KBM-7 (cell line): ENCODE measurements around the gene FAM193A.
"Not testable (repeated sequence)": the region's sequence is repeated elsewhere in the genome, so short reads cannot be mapped to it uniquely, and the experiment has no call there.

Source experiments
- DNase-seq: peaks from one replicate; pipeline ENCODE4 v3.0.0-alpha.2; 2015
- in situ Hi-C: fragments of 300-500 bp; cut with MboI; formaldehyde crosslinking; loops from 2 replicates; pipeline ENCODE4 v1.14.3; 2020; ENCODE audit warnings: low sequenced_read_pairs, low pct_unique_long_range_greater_than_20kb, mixed read lengths

Gene FAM193A

DNA sequence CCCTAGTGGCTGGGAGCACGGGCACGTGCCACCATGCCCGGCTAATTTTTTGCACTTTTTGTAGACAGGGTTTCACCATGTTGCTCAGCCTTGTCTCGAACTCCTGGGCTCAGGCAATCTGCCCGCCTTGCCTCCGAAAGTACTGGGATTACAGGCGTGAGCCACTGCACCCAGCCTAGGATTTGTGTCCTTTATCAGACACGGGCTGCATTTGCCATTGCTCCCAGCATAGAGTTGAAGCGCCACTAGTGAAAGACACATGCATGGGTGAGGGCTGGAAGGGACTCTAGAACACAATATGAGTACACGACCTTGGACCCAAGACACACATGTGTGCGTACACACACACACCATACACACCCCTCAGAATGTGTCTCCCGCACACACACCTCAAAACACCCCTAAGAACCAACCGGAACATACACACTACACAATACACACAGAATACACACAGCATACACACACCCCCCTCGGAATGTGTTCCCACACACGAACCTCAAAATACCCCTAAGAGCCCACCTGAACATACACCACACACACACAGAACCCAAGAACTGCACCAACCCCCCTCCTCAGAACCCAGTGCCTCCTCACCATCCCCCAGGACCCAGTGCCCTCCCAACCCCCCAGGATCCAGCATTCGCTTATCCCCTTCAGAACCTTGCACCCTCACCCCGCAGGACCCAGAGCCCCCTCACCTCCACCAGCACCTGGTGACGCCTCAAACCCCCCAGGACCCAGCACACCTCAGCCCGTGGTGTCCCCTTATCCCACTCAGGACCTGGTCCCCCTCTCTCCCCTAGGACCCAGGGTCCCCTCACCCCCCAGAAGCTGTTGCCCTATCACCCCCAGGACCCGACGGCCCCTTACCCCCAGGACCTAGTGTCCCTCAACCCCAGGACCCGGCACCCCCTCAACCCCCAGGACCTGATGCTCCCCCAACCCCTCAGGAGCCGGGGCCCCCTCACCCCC, 218.7 kb downstream of the FAM193A start:
- in situ Hi-C loops: loop anchor here (10.0 kb wide), 1 partner anchor 180 kb away; no protein-coding TSS in a partner anchor
- DNase-seq: no peak

DNA sequence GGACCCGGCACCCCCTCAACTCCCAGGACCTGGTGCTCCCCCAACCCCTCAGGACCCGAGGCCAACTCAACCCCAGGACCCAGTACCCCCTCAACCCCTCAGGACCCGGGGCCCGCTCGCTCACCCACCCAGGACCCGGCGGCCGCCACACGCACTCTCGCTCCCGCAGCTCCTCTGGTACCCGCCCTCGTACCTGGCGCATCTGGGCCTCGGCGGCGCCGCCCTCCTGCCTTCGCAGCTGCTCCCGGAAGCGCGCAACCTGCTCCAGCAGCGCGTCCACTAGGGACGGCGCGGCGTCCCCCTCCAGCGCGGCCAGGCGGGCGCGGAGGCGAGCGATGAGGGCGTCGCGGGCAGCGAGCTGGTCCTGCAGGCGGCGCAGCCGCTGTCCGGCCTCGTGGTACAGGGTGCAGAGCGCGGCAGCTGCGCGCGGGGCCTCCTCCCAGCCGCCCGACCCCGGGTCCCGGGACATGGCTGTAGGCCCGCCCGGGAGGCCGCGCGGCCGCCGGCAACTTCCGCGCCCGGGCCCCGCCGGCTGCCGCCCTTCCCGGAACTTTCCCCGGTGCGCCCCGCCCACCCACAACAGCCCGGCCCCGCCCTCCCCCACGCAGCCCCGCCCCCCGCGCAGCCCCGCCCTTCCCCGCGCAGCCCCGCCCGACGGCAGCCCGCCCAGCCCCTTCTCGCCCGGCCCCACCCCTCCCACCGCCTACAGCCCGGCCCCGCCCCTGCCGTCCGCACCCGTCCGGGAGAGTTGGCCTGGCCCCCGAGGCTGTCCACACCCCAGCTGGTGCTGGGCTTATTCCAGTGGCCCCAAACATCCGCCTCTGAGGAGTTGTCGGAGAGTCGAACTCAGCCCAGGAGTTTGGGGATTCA, 219.6 kb downstream of the FAM193A start, which contains the start of gene TNIP2:
TNIP2 (minus strand) TSS at position 516 of the 870 bp plus-strand sequence; CDS start at position 469, 47 bp downstream.
- in situ Hi-C loops: loop anchor here (10.0 kb wide), 1 partner anchor 179 kb away; no protein-coding TSS in a partner anchor
- DNase-seq: peak; percentile 64

DNA sequence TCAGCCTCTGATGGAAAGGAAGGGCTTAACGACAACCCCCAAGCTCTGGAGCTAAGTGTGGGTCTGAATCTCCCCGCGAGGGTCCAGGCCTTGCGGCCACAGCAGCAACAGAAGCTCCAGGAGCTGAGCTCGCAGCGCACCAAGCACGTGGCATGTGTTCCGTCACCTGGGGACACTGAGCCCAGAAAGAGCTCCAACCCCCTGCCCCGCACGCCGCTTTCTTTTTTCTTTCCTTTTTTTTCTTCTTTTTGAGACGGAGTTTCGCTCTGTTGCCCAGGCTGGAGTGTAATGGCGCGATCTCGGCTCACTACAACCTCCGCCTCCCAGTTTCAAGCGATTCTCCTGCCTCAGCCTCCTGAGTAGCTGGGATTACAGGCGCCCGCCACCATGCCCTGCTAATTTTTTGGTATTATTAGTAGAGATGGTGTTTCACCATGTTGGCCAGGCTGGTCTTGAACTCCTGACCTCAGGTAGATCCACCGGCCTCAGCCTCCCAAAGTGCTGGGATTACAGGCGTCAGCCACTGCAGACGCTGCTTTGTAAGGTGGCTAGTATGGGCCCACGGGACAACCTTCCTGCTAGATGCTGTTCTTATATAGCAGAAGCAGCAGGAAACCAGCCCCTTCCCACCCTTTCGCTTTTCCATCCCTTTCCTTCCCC, 220.4 kb downstream of the FAM193A start:
- in situ Hi-C loops: loop anchor here (10.0 kb wide), 1 partner anchor 178 kb away; no protein-coding TSS in a partner anchor
- DNase-seq: peak; percentile 35

DNA sequence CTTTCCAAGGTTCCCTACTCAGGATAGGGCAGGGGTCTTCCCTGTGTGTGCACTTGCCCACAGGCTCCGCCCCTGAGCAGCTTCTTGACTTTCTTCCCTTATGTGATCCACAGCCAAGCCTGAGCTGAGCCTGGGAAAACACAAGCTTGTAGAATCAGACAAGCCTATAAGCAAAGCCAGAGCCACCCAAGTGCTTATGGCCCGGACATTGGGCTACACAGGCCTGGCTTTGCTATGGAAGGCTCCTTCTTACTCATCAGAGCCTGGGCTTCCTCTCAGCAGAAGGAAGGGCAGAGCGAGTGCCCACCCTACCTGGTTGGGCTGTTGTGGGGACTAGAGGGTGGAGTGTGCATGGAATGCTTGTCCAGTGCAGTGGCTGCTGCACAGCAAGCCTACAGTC, 221.0 kb downstream of the FAM193A start:
- in situ Hi-C loops: loop anchor here (10.0 kb wide), 1 partner anchor 177 kb away; no protein-coding TSS in a partner anchor
- DNase-seq: no peak

DNA sequence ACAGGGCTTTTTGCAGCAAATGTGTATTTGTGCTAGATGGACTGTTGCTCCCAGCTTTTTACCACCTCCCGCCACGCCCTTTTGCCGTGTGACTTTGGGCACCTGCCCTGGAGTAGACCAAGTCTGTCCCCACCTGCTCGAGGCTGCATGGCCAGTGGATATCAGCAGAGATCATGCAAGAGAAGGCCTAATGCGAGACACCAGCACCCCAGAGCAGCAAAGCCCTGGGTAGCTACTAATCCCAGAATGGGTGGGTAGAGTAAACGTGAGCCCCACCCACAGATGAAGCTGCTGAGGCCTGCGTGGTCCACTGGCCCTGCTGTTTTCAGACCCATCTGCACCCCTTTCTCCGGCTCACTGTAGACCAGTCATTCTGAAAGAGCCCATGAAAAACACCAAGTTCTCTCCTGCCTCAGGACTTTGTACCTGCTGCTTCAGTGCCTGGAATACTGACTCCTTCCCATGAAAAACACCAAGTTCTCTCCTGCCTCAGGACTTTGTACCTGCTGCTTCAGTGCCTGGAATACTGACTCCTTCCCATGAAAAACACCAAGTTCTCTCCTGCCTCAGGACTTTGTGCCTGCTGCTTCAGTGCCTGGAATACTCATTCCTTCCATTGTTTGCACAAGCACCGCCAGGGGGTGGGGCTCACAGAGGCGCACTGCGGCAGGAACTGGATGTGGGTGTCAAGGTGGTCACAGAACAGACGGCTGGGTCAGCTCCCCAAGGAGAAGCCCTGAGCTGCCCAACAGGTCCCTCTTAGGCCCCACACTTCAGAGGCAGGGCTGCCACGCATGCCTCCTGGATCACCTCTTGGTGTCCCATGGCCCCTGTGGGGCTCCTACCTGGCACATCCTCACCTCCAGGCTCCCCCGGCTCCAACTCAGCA, 224.8 kb downstream of the FAM193A start:
- in situ Hi-C loops: no loop called here
- no peak for DNase-seq

DNA sequence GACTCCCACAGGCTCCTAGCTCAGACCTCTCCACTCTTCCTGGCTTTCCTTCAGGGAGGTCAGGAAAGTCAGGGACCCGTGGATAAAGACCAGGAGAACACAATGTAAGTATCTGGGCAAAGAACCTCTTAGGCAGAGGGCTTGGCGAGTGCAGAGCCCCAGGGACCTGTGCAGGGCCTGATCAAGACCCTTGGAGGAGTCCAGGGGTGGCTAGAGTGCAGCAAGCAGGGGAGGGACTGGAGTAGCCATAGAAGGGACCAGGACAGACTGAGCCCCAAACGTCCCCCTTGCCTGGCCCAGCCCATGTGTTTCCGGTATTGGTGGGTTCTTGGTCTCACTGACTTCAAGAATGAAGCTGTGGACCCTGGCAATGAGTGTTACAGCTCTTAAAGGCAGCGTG, 225.6 kb downstream of the FAM193A start:
- no peak for DNase-seq
- in situ Hi-C loops: no loop called here

DNA sequence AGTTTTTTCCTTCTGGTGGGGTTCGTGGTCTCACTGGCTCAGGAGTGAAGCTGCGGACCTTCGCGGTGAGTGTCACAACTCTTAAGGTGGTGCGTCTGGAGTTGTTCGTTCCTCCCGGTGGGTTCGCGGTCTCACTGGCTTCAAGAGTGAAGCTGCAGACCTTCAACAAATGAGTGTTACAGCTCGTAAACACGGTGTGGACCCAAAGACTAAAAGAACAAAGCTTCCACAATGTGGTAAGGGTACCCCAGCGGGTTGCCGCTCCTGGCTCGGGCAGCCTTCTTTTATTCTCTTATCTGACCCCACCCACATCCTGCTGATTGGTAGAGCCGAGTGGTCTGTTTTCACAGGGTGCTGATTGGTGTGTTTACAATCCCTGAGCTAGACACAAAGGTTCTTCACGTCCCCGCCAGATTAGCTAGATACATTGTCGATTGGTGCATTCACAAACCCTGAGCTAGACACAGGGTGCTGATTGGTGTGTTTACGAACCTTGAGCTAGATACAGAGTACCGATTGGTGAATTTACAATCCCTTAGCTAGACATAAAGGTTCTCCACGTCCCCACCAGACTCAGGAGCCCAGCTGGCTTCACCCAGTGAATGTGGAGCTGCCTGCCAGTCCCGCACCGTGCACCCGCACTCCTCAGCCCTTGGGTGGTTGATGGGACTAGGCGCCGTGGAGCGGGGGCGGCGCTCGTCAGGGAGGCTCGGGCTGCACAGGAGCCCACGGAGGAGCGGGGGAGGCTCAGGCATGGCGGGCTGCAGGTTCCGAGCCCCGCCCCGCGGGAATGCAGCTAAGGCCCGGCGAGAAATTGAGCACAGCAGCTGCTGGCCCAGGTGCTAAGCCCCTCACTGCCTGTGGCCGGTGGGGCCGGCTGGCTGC, 226.3 kb downstream of the FAM193A start:
- in situ Hi-C loops, DNase-seq: not testable (repeated sequence)

DNA sequence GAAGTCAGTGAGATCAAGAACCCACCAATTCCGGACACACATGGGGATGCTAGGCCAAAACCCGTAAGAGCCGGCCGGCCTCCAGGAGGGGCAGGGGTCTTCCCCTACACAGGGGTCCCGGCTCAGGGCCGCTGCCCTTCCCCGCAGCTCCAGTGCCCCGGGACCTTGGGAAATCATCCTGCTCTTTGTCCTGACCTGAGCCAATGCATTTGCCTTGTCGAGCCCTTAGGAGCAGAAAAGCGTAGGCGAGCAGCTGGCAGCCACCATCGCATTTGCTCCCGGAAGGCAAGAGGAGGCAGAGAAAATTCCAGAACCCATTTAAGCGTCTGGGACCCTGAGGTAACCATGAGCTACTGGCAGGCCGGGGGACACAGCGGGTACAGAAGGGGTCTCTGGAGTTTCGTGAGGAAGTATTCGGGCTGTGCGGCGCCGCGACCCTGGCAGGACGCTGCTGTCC, 227.1 kb downstream of the FAM193A start:
- no peak for DNase-seq
- in situ Hi-C loops: no loop called here

DNA sequence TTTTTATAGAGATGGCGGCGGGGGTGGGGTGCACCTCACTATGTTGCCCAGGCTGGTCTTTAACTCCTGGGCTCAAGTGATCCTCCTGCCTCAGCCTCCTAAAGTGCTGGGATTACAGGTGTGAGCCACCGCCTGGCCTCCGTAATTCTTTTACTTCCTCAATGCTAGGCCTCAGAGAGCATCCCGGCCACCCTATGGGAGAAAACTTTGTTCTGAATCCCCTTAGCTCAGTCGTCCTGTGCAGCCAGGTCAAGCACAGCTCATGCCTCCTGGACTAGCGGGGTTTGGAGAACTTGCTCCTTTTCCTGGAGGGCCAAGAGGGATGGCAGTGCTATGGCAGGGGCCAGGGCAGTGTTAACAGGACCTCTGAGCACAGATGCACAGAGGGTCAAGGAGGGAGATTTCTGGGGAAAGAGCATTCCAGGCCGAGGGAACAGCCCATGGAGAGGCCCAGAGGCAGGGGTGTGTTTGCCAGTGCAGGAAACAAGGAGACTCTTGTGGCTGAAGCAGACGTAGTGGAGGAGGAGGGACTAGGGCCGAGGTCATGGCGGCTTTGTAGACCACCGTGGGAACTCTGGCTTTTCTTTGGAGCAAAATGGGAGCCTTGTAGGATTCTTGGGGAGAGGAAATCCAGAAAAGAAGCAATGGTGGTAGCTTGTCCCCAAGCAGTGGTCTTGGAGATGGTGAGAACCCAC, 229.5 kb downstream of the FAM193A start:
- in situ Hi-C loops: no loop called here
- DNase-seq: no peak

DNA sequence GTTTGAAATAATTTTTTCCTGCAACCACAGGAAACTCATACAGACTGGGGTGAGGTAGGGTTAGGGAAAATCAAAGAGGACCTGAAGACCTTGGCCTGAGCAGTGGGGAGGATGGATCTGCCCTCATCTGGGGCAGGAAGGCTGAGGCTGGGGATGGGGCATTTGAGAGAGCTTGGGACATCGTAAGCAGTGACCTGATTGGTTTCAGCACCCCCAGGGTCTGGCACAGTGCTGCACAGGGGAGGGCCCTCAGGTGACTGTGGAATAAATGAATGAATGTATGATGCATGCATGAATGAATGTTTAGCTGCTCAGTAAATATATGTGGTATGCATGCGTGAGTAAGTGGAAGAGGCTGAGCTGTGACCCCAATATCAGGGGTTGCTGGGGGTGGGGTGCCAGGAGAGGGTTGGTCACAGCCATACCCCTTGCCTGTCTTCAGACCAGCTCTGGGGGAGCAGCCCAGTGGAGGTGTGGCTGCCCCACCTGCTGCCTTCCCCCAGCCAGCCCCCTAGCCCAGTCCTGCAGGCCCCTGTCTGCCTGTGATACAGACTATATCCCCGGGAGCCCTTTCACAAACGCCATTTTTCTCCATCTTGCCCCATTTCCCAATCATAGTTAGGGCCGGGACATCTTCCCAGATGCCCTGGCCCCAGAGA, 230.7 kb downstream of the FAM193A start:
- in situ Hi-C loops: no loop called here
- no peak for DNase-seq

DNA sequence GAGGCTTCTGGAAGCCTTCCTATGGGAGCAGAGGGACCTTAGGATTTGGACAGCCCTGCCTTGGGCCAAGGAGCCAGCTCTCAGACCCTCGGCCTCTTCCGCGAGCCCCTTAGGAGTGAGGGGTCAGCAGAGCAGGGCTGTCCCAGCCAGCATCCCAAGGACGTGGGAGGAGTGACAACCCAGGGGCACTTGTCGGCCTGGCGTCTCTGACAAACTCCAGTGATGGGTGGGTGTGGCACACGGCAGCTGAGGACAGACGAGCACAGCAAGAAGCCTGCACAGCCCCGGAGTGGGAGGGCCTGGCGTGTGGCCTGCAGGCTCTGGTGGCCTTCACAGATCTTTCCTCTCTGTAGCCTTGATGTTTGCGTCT, 231.2 kb downstream of the FAM193A start:
- in situ Hi-C loops: no loop called here
- DNase-seq: no peak

DNA sequence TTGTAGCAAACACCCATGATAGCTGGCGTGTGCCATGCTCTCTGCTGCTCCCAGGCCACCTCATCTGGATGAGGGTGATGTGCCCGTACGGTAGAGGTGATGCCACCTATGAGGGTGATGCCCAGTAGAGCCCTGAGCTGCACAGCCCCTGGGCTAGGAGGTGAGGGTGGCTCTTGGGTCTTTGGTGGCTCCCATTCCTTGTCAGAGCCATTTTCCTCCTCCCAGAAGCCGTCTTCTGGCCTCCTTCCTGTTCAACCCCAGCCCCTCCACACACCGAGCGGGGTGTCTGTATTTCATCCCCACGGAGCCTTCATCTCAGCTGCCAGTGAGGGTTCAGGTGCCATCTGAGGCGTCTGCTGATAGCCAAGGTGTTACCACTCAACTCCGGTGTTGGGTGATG, 231.7 kb downstream of the FAM193A start:
- no peak for DNase-seq
- in situ Hi-C loops: no loop called here

DNA sequence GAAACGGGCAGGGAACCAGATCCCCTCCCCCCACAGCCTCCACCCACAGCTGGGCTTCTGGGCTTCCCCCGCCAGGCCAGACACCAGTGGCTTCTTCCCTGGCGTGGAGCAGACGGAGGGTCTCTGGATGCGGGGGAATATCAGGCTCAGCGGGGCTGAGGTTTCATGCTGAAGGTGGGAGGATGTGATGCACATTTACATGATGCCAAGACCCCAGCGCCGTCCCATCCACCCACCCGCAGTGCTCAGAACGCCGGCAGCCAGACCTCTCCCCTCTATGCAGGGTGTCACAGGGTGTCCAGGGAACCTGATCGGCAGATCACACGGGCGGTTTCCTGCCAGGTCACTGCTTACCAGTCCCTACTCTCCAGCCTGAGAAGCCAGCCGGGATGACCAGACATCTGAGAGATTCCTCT, 232.5 kb downstream of the FAM193A start:
- no peak for DNase-seq
- in situ Hi-C loops: no loop called here

DNA sequence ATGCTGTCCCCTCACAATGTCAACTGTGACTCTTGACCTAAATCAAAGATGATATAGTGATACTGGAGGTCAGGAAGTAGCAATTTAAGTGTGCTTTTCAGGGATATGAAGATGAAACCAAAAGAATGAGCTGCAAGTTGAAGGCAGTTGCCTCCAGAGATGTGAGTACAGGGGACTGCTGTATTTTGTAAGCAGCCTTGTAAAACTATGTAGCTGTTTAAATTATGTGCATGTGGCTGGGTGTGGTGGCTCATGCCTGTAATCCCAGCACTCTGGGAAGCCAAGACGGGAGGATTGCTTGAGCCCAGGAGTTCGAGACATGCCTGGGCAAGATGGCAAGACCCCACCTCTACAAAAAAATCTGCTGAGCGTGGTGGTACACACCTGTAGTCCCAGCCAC, 234.8 kb downstream of the FAM193A start:
- in situ Hi-C loops: no loop called here
- DNase-seq: no peak

DNA sequence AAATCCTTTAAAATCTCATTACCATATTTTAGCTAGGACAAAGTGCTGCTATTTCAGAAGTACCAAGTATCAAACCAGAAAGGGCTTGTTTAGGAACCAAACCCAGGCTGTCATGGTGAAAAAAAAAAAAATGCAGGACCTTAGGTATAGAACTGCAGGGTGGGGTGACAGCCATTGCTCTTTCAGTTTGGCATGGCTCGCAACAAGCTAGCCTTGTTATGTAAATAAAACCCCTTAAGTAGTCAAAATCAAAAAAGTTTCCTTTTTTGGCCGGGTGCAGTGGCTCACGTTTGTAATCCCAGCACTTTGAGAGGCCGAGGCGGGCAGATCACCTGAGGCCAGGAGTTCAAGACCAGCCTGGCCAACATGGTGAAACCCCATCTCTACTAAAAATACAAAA, 244.2 kb downstream of the FAM193A start:
- DNase-seq, in situ Hi-C loops: not testable (repeated sequence)

DNA sequence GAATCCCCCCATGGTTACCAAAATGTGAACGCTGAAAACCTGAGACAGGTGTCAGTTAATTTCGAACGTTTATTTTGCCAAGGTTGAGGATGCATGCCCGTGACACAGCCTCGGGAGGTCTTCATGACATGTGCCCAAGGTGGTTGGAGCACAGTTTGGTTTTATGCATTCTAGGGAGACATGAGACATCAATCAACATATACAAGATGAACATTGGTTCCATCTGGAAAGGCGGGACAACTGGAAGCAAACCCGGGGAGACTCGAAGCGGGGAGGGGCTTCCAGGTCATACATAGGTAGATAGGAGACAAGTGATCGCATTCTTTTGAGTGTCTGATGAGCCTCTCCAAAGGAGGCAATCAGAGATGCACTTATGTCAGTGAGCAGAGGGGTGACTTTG, 245.5 kb downstream of the FAM193A start:
- DNase-seq: no peak

More for the DNA sequence above, 245.5 kb downstream of the FAM193A start:
- in situ Hi-C loops: no loop called here
